Stimulated activated CD4-positive, alpha-beta T cell treated with anti-CD3 and anti-CD28 coated beads, Interleukin-4, amount 100 ng/mL, for 24 hours (primary cell): ENCODE measurements around the gene CCDC157.
A peak's percentile ranks its signal among the peaks of the same experiment; 100 is the strongest.
"Not testable (repeated sequence)": the region's sequence is repeated elsewhere in the genome, so short reads cannot be mapped to it uniquely, and the experiment has no call there.

Experiments used
- DNase-seq: peaks from one replicate; pipeline ENCODE4 v3.0.0-alpha.2; 2020

CCDC157 gene

DNA sequence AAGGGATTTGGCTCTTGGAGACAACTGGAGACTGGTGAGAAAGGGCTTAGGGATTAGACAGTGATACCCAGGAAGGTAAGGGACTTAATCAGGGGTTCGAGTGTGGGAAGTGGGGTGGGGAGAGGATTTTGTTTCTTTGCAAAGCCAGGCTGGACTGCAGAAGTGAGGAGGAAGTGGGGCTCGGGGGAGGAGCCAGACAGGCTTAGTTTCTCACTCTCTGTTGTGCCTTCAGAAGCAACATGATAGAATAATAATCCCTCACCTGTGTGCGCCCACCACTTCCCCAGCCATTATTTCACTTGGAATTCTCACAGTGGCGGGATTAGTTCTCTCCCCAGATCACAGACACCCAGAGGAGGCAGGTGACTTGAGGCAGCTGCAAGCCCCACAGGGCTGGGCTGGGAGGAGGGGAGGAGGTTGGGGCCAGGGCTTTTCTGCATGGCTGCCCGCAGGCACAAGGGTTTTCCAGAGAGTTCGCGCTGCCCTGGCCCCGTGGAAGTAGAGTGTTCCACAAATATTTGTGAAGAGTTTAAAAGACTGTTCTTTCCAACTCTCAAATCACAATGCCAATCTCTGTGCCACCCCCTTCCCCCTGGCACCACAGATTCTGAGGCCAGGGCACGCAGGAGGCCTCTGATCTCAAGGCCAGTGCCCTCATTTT, 36.0 kb downstream of the CCDC157 start:
- no peak for DNase-seq

DNA sequence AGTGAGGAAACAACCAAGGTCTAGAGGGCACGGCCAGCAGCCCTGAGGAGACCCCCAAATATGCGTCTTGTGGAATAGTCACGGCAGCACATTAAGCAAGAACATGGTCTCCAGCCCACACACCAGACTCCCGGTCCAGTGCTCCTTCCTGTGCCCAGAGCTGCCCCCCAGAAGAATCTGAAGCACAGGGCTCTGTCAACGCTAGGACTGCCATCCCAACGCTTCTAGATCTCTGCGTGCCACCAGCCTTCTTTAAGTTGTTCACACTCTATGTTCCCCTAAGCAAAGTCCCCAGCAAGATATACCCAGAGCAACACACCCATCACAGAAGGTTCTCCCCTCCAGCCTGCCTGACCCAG, 36.5 kb downstream of the CCDC157 start:
- DNase-seq, result no peak

DNA sequence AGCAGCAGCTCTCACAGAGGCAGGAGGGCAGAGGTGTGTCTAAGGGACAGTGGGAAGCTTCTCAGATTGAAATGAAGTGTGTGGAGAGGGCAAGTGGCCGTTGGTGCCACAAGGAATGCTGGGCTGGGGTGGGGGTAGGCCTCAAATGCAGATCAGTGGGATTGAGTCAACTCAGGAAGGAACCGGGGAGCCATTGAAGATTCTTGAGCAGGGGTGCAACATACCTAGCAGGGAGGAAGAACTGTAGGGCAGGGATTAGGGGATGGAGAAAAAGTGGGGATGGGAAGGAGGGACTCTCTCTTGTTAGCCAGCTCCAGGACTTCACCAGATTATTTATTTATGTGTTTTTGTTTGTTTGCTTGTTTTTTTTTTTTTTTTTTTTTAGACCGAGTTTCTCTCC, 37.1 kb downstream of the CCDC157 start:
- no peak for DNase-seq

DNA sequence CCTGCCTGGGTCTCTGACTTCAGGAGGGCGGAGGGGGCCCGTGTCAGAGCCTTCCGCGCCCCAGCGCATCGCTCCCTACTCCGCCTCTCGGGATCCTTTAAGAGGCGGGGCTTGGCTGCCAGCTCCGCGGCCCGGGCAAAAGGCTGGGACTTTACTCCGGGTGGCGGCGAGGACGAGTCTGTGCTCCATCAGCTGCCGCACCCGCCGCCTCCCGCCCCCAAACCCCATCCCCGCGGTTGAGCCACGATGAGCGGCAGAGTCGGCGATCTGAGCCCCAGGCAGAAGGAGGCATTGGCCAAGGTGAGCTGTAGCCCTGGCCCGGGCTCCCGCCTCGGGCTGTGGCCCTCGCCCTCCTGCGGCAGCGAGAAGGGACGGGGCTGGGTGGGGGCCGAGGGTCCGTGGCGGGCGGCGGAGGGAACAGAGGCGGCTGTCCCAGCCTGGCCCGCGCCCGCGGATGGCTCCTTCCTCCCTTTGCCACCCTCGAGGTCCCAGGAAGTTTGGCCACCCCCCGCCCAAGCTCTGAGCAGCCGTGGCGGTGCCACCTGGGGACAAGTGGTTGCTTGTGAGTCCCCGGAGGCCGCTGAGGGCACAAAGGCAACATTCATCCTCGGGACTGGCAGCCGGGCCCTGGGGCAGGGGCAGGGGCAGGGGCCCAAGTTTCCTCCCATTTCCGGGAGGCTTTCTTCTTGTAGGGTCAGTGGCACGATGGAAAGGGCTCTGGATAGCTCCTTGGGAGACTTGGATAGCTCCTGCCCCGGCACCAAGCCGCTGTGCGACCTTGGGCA, 40.3 kb downstream of the CCDC157 start, which contains the start of gene SEC14L2:
Gene SEC14L2 (plus strand): TSS at position 148 of the 785 bp plus-strand sequence. CDS start 99 bp downstream, at position 247.
- peak; percentile 71 for DNase-seq

DNA sequence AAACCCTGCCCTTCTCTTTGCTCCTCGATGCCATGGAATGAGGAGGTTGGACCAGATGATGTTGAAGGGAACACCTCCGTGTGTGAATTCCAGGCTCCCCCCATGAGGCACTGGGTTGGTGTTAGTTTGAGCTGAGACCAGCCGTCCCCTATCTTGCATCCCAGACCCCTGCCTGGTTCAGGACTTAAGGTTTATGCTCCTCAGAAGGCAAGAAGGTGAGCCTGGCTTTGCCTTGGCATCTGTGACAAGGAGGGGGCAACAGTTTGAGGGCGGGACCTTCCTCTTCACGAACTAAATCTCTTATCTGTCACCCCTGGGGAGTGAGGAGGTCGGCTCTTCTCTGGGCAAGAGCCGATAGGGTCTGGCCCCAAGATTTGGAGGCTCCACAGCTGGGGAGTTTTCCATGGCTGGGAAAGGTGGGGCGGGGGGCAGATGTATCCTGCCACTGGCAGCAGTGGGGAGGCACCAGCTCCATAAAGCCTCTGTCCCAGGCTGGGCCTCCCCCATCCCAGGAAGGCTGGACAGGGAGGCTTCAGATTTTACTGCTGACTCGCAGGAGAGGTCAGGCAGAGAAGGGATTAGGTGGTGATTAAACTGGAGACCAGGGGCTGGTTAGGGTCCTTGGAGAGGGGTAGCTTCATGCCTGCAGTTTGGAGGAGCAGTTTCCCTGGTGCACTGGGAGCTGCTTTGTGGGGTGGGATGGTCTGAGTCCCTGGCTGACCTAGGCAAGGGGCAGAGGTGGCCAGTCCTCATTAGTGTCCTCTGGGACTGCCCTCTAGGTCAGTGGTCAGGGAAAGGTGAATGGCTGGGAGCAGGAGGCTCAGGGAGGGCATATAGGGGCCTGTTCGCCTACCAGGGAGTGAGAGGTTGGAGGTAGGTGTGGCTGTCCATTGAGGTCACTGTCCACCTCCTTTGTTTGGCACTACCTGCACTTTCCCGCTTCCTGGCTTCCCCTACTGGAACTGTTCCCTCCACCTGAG, 41.1 kb downstream of the CCDC157 start:
- DNase-seq, result no peak

DNA sequence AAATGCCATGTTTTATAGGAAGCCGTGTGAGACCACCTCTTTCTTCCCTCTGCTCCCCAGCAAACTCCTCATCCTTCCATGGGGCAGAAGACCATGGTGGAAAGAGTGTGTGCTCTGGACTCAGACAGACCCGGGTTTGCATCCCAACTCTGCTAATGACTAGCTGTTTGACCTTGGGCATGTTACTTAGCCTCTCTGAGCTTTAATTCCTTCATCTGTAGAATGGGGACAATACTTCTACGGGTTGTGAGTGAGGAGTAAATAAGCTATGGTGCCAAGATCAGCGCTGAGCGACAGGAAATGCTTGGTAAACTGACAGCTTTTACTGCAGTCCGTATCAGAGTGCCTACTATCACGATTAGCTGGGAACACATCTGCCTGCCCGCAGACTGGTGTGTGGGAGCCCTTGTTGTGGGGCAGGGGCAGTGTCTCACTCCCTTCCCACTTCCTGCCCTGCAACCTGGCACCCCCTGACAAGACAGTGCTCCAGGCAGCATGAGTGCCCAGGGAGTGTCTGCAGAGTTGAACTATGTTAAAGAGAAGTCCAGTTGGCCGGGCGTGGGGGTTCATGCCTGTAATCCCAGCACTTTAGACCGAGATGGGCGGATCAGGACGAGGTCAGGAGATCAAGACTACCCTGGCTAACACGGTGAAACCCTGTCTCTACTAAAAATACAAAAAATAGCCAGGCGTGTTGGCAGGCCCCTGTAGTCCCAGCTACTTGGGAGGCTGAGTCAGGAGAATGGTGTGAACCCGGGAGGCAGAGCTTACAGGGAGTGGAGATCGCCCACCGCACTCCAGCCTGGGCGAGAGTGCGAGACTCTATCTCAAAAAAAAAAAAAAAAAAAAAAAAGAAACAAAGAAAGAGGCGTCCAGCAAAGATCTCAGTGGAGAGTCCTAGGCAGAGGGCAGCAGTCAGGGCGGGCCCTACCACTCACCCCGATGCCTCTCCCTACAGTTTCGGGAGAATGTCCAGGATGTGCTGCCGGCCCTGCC, 42.2 kb downstream of the CCDC157 start:
- no peak for DNase-seq

DNA sequence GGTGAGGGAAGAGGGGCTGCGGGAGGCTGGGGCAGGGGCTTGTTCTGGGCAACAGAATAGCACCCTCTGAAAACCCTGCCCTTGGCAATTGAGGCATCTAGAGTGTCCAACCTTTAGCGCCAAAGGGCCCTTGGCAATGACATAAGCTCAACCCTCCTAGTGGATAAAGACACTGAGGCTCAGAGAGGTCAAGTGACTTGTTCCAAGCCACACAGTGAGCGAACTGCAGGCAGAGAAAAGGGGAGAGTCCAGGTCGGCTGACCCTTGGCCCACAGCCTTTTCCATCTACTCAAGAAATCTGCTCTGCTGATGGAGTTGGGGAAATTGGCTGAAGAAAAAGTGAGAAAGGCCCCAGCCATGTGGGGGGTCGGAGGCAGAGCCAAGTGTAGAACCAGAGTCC, 42.9 kb downstream of the CCDC157 start:
- DNase-seq, result no peak

DNA sequence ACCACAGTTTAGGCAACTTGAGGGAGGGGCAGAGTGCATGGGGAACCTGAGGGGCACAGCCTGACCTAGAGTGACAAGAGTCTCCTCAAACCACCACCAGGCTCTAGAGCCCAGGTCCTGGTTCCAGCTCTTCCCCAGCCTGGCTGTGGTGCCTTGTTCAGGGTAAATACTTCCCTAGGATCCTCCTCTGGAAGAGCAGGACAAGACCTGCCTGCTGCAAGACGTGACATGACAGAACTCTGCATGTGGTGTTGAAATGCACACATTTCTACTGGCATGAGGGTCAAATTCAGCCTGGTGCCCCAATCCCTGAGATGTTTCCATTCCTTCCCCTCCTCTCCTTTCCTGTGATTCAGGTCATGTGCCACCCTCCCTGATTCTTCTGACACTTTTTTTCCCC, 43.4 kb downstream of the CCDC157 start:
- DNase-seq, result no peak

DNA sequence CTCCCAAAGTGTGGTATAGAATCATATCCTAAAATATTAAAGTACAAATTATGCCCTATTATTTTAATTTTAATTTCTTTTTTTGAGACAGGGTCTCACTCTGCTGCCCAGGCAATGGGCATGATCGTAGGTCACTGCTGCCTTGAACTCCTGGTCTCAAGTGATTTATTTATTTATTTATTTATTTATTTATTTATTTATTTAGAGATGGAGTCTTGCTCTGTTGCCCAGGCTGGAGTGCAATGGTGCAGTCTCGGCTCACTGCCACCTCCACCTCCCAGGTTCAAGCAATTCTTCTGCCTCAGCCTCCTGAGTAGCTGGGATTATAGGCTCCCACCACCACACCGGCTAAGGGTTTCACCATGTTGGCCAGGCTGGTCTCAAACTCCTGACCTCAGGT, 44.2 kb downstream of the CCDC157 start:
- not testable (repeated sequence) for DNase-seq

DNA sequence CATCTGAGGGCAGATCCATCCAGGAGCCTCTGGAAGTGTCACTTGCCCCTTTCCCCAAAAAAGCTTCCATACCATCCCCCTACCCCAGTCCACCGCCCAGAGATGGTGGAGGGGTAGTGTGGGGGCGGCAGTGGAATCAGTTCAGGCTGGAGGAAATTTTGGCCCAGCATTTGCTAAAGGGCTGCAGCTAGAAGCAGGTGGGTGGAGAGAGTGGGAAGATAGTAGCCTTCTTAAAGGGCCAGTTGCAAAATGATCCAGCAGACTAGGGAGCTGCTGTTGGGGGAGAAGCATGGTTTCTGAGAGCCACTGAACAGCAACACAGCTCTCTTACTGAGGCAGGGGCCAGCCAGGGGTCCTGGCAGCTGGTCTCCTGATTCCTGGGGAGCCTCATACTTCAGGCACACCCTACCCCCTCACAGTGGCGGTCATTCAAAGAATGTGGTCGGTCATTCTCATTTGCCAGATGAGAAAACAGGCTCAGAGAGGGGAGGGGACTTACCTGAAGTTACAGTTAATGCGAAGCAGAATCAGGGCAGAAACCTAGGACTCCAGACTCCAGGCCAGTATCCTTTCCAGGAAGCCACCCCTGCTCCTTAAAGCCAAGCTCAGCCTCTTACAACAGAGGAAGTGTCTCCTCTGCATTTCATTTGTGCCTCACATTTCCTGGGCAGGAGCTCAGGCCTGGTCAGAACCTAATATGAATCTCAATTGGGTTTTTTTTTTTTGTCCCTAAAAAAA, 45.4 kb downstream of the CCDC157 start:
- no peak for DNase-seq

DNA sequence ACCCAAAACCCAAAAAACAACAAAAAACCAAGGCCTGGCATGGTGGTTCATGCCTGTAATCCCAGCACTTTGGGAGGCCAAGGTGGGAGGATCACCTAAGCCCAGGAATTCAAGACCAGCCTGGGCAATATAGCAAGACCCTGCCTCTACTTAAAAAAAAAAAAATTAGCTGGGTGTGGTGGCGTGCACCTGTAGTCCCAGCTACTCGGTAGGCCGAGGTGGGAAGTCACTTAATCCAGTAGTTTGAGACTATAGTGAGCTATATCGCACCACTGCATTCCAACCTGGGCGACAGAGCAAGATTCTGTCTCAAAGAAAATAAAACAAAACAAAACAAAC, 45.9 kb downstream of the CCDC157 start:
- DNase-seq, result not testable (repeated sequence)

DNA sequence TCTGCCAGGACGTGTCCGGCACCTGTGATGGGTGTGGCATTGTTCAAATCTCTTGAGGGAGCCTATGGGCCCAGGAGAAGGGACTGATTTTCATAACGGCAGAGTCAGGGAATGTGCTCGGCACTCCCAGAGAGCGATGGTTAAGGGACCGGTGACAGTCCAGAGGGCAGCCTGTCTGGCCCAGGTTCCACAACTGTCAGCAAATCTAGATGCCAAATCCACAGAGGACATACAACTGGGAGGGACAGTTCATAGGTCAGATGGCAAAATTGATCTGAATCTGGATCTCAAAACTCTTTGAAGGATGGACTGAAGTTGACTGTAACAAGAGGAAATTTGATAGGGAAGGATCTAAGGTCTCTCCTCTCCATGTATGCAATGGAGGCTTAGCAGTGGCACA, 47.5 kb downstream of the CCDC157 start:
- DNase-seq, result no peak

DNA sequence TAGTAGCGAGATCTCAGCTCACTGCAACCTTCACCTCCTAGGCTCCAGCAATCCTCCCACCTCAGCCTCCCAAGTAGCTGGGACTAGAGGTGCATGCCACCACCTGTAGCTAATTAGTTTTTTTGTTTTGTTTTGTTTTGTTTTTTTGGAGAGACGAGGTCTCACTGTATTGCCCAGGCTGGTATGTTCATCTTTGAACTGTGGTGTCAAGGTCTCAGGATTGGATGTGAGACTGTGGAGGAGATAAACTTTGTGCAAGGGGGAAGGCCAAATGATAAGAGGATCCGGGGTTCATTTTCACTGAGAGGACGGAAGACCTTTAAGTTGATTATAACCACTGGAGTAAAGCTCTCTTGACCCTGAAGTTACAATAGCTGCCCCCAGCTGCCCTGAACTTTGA, 48.9 kb downstream of the CCDC157 start:
- no peak for DNase-seq

DNA sequence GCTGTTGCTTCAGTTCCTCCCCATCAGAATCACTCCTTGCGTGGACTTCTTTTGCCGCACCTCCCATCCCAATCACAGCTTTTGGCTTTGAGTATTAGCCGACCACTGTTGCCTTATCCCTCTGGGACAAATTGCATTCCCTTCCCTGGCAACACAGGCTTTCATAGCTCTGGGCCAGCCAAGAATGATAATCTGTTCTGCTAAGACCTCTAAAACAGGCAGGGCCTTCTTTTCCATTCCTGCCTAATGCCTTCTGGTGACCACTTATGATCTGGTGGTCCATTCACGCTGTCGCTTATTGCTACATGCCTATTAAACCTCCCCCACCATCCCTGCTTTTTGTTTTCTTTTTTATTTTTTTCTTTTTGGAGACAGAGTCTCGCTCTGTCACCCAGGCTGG, 49.6 kb downstream of the CCDC157 start:
- no peak for DNase-seq

DNA sequence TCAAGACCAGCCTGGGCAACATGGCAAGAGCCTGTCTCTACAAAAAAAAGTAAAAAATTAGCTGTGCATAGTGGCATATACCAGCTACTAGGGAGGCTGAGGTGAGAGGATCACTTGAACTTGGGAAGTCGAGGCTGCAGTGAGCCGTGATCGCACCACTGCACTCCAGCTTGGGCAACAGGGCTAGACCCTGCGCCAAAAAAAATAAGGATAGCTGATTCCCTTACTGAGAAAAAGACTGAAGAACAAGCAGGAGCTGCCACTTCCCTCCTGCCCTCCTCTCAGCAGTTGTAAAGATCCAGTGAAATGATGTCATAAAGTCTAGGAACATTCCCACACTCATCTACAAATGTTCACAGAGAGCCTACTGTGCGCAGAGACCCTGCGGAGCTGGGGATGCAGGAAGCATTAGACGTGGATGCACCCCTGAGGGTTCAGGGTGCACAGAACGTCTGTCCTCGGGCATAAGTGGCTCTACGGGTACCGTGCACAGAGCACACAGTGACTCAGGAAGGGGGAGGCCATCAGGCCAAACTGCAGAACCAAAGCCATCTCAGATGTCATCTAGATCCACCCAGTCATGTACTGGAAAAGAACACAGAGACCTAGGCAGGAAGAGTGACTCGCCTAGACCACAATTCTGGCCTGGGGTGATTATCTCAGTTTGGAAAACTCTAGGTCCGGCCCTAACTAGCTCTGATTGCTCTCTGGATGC, 51.7 kb downstream of the CCDC157 start:
- no peak for DNase-seq

DNA sequence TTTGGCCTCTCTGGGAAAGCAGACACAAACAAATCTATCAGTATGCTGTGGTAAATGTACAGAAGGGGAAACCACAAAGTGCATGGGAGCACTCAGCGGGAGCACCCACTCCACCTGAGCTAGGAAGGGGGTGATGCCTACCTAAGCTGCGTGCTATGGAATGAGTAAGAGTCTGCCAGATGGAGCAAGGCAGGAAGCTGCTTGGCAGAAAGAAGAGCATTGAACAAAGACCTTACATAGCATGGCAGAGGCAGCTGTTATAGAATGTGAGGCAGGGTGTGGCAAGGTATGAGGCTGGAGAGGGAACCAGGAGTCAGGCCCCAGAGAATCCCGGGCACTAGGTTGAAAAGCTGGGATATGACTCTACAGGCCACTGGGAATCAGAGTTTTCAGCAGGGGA, 55.0 kb downstream of the CCDC157 start:
- no peak for DNase-seq

DNA sequence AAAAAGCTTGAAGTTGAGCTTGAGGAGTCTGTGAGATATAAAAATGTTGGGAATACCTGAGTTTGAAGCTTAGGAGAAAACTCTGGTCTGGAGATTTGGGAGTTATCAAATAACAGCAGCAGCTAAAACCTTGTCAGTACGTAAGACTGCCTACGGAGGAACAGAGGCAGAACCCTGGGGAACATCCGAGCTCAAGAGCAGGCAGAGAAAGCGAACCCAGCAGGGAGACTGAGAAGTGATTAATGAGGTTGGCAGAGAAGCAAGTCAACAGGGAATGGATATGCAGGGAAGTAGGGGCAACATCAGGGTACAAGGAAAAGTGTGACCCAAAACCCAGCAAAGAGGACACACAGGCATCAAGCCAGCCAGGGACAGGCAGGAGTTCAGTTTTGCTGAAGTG, 56.2 kb downstream of the CCDC157 start:
- DNase-seq, result no peak

DNA sequence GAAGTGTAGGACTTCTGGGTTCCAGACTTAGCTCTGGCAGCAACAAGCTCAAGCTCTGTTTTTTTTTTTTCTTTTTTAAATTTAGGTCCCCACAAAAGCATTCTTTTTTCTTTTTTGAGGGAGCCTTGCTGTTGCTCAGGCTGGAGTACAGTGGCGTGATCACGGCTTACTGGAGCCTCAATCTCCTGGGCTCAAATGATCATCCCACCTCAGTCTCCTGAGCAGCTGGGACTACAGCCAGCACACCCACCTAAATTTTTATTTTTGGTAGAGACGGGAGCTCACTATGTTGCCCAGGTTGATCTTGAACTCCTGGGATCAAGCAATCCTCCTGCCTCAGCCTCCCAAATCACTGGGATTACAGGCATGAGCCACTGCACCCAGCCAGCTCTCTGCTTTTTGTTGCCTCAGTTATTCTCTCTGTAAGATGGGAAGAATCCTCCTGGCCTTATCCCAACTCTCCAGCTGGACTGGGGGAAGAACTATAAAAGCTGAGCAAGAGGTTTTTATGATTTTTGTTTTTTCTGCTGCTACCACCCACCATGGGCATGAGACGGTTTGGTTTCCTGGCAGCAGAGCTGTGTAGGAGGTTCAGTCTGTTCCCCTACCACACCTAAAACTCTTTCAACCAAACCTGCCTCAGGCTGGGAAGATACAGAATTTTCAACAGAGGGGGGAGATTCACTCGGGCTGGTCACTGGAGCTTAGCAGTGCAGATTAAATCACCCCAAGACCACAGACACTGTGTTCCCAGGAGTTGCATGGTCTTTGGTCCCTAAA, 57.1 kb downstream of the CCDC157 start:
- DNase-seq, result no peak

DNA sequence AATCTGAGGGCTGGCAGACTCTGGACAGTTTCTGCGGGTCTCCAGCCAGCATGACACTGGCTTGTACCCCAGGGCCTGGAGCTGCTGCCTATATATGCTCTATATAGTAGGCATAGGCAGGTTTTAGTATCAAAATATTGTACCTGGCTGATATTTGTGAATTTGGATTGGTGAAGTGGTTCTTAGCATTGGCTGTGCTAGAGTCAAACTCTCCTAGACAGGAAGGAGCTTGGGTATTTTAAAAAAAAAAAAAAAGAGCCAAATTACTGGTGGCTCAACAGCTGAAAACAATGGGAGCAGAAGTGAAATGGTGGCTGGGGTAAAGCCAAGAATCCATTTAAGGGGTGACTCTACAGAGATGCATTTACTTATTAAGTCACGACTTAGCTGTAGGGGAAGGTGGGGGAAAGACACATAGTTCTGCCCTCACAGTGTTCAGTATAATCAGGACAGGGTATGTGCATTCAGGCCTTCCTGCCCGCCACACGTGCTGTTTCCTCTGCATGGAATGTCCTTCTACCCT, 57.8 kb downstream of the CCDC157 start:
- no peak for DNase-seq

DNA sequence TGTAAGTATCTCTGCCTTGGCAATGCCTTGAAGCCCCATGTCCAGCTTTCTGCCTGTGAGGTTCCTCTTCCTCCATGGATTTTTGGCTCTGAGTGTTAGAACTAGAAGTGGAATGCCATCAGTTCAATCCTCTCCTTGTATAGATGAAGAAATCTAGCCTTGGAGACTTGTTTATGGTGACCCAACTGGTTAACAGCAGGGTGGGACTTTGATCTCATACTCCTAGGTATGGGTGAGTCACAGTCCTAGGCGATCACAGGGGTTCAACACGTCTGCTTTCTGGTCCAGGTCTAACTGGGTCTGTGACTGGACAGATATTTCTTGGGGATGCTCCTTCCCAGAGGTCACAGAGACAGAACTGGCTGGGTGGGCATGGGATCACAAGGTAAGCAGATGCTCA, 59.6 kb downstream of the CCDC157 start:
- DNase-seq, result no peak
